SJCRH30 (cell line): ENCODE measurements around the gene TSEN2. TPM values are rescaled to one million over a fixed set of nuclear protein-coding genes. Genes with fewer than 3 reads are reported as not detected.

Experiments used
- DNase-seq, 2 experiments: peaks; one replicate each; pipeline ENCODE4 v3.0.0-alpha.2; 2015 to 2020
- H3K27ac ChIP-seq: fragments of 250-450 bp; sonication (Bioruptor Pico); 2 replicates; pipeline ENCODE4 v1.5.1; 2020; ENCODE audit warnings: mild to moderate bottlenecking, moderate library complexity
- H3K27me3 ChIP-seq: fragments of 250-450 bp; sonication (Bioruptor Pico); 2 replicates; pipeline ENCODE4 v1.5.1; 2020; ENCODE audit warnings: mild to moderate bottlenecking, moderate library complexity
- H3K36me3 ChIP-seq: fragments of 250-450 bp; sonication (Bioruptor Pico); 2 replicates; pipeline ENCODE4 v1.5.1; 2020; ENCODE audit warnings: mild to moderate bottlenecking, moderate library complexity
- H3K4me1 ChIP-seq: fragments of 250-450 bp; sonication (Bioruptor Pico); 2 replicates; pipeline ENCODE4 v1.5.1; 2020; ENCODE audit warnings: mild to moderate bottlenecking, moderate library complexity
- H3K4me3 ChIP-seq: fragments of 250-450 bp; sonication (Bioruptor Pico); 2 replicates; pipeline ENCODE4 v1.5.1; 2020; ENCODE audit warnings: mild to moderate bottlenecking, moderate library complexity
- H3K9me3 ChIP-seq: fragments of 250-450 bp; sonication (Bioruptor Pico); replicated peaks from 2 replicates; pipeline ENCODE4 v1.5.1; 2020; ENCODE audit warnings: mild to moderate bottlenecking, moderate library complexity
- total RNA-seq: library from RNA; depleted of rRNA; stranded (reverse); fragments of >200 nt; shearing (Covaris generic); gene quantifications from 2 replicates; pipeline ENCODE4 v1.2.3, GENCODE V29; 2014; rRNA removed

TSEN2 gene
- total RNA-seq, 1 experiment from 2014 or later: 17.2 TPM

- H3K9me3 ChIP-seq: no peaks in the 10 kb centered on the region
- H3K4me1 ChIP-seq: no peaks in the 10 kb centered on the region
- no peak for DNase-seq
- no peaks in the 10 kb centered on the region for H3K27me3 ChIP-seq
- no peak overlapping the region for H3K4me3 ChIP-seq
- H3K27ac ChIP-seq: no peak overlapping the region
- H3K36me3 ChIP-seq: peaks cover 69% of the 10 kb centered on the region
Observed at GRCh38 chr3:12579456-12579855, 95.2 kb downstream of the TSEN2 start.

GRCh38 chr3:12579905-12580304 lies 95.6 kb downstream of the TSEN2 start:
- H3K4me1 ChIP-seq: peaks cover 2% of the 10 kb centered on the region; the same call in 1 of the 2 replicates
- H3K36me3 ChIP-seq: peaks cover 70% of the 10 kb centered on the region
- H3K4me3 ChIP-seq: no peak overlapping the region
- no peaks in the 10 kb centered on the region for H3K9me3 ChIP-seq
- no peak overlapping the region for H3K27ac ChIP-seq
- DNase-seq: no peak
- no peaks in the 10 kb centered on the region for H3K27me3 ChIP-seq

GRCh38 chr3:12582730-12583129 lies 98.5 kb downstream of the TSEN2 start:
- Histone ChIP-seq H3K4me1 (peaks cover 2% of the 10 kb centered on the region; the same call in 1 of the 2 replicates), H3K9me3 (no peaks in the 10 kb centered on the region), H3K27ac (no peak overlapping the region), H3K36me3 (peaks cover 71% of the 10 kb centered on the region), H3K4me3 (no peak overlapping the region), H3K27me3 (no peaks in the 10 kb centered on the region)
- DNase-seq: no peak

Other genes starting within 250 kb of the TSEN2 start
- 0.06 and 0.08 TPM in 2 replicates for gene PPARG, start 195.4 kb upstream of the TSEN2 start, total RNA-seq
- gene MKRN2OS, start 61.0 kb downstream of the TSEN2 start, total RNA-seq: not detected in 2 replicates
- 34.0 and 38.9 TPM in 2 replicates for gene MKRN2, start 72.6 kb downstream of the TSEN2 start, total RNA-seq
- 125 and 129 TPM in 2 replicates for gene RAF1, start 179.6 kb downstream of the TSEN2 start, total RNA-seq